GM12878 (cell line): Measurements from ENCODE around the gene MCM6.

Experiments
- EP300 ChIP-seq, 2 experiments: fragments of 150-350 bp in 1 of 2; IDR thresholded peaks; 2 replicates each; pipeline ENCODE4 v1.6.1; 2011 to 2012; ENCODE audit warnings: low read depth in 2 of 2, low read length in 2 of 2, borderline replicate concordance in 1 of 2, improper control_type of control experiment in 1 of 2, inconsistent platforms in 1 of 2; ENCODE audit not compliant: control insufficient read depth in 1 of 2
- TCF12 ChIP-seq: IDR thresholded peaks from 2 replicates; pipeline ENCODE4 v1.6.1; 2011; ENCODE audit warnings: low read depth, mild to moderate bottlenecking, low read length
- TF ChIP-seq, protein P1 (sequence below), 3 experiments: IDR thresholded peaks in 2 of 3; conservative IDR thresholded peaks in 1 of 3; 2 replicates each; pipeline ENCODE4 v1.5.1; 2011; ENCODE audit warnings: low read depth in 3 of 3, low read length in 3 of 3, mild to moderate bottlenecking in 3 of 3, control low read depth in 2 of 3, moderate library complexity in 2 of 3, inconsistent platforms in 1 of 3, mixed read lengths in 1 of 3; ENCODE audit not compliant: control insufficient read depth in 2 of 3, insufficient read depth in 1 of 3; ENCODE audit errors: extremely low read depth in 1 of 3

GRCh38 chr2:135838502-135838901, 37.7 kb downstream of the MCM6 start:
- TF ChIP-seq, protein P1, sequence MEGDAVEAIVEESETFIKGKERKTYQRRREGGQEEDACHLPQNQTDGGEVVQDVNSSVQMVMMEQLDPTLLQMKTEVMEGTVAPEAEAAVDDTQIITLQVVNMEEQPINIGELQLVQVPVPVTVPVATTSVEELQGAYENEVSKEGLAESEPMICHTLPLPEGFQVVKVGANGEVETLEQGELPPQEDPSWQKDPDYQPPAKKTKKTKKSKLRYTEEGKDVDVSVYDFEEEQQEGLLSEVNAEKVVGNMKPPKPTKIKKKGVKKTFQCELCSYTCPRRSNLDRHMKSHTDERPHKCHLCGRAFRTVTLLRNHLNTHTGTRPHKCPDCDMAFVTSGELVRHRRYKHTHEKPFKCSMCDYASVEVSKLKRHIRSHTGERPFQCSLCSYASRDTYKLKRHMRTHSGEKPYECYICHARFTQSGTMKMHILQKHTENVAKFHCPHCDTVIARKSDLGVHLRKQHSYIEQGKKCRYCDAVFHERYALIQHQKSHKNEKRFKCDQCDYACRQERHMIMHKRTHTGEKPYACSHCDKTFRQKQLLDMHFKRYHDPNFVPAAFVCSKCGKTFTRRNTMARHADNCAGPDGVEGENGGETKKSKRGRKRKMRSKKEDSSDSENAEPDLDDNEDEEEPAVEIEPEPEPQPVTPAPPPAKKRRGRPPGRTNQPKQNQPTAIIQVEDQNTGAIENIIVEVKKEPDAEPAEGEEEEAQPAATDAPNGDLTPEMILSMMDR (IDR thresholded peaks at IDR 0.05 in 2 of 3, conservative IDR thresholded peaks at IDR 0.05 in 1 of 3; ENCODE audit: control insufficient read depth in 2 of 3, extremely low read depth in 1 of 3, insufficient read depth in 1 of 3, low read depth in 3 of 3, low read length in 3 of 3): no peak
- TF ChIP-seq EP300 (IDR thresholded peaks at IDR 0.05; ENCODE audit: borderline replicate concordance in 1 of 2, control insufficient read depth in 1 of 2, low read depth in 2 of 2, low read length in 2 of 2) (no peak), TCF12 (no peak)
